HG02885 (cell line): ENCODE results near the gene DOCK9.
"Not testable (repeated sequence)": the region's sequence is repeated elsewhere in the genome, so short reads cannot be mapped to it uniquely, and the experiment has no call there.

Source experiments
- ATAC-seq: cut with Tn5 transposase; IDR thresholded peaks from one replicate; pipeline ENCODE4 v1.9.1; 2021; ENCODE audit warnings: mild to moderate bottlenecking; ENCODE audit not compliant: unreplicated experiment, poor library complexity

The DOCK9 gene

GRCh38 chr13:98755116-98755515 is 222.7 kb downstream of the DOCK9 start:
- ATAC-seq, result no peak

DNA sequence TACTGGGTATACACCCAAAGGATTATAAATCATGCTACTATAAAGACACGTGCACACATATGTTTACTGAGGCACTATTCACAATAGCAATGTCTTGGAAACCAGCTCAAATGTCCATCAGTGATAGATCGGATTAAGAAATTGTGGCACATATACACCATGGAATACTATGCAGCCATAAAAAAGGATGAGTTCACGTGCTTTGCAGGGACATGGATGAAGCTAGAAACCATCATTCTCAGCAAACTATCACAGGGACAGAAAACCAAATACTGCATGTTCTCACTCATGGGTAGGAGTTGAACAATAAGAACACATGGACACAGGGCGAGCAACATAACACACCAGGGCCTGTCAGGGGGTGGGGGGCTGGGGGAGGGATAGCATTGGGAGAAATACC is 223.4 kb downstream of the DOCK9 start:
- ATAC-seq, result not testable (repeated sequence)

- ATAC-seq, result no peak
Measured at GRCh38 chr13:98752467-98753290, 225.2 kb downstream of the DOCK9 start, which contains the start of gene SLC15A1. Gene SLC15A1 (minus strand): TSS chr13:98752672. CDS start chr13:98752598, 74 bp downstream.

DNA sequence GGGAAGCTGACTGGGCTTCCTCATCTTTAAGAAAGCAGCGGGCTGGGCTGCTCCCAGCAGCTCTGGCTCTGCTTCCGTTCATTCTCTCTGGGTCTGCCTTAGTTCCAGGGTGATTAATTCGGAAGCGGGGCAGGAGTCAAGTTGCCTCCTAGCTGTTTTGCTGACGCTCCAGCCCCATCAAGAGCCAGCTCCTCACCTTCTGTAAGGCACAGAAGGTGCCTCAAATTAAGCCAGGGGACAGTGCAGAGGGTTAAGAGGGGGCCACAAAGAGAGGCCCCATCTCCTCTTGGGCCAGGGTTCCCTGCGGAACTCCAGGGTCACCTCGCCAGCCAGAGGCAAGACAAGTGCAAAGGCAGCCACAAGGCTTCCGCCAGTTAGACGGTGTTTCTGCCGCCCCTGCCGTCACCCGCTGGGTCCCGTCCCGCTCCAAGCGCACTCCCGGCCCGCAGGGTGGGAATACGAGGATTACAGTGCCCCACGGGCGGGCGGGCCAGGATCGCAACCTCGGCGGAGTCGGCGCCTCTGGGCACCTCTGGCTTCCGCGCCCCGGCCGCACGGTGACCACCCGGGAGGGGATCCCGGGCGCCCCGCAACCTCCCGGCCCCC is 225.9 kb downstream of the DOCK9 start:
- ATAC-seq, result no peak

DNA sequence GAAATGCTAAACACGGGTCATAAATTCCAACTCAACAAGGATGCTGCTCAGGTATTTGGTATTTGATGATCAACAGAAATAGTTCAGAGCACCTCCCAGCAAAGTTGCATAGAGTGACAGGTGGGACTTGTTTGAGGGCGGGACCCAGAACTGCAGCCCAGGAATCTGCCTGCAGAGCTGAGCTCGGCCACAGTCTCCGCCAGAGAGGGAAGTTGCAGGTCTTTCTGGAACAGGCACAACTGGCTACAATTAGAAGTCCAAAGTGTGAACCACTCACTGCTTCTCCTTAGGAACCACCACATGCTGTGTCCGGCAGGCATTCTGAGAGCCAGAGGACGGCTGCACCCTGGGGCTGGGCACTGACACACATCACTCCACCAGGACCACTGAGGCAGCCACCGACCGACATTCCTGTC is 226.5 kb downstream of the DOCK9 start:
- ATAC-seq, result no peak

- no peak for ATAC-seq
Measured at GRCh38 chr13:98749501-98749900, 228.4 kb downstream of the DOCK9 start.

GRCh38 chr13:98746968-98747367 is 230.9 kb downstream of the DOCK9 start:
- no peak for ATAC-seq
